Calu3 (cell line): Measurements from ENCODE around the gene MAPK8IP2. TPM values are rescaled to one million over a fixed set of nuclear protein-coding genes. Genes with fewer than 3 reads are reported as not detected.

Source experiments
- BruUV-seq: library from RNA; stranded (reverse); fragments of 400-500 nt; replicated peaks from 2 replicates; lab custom pipeline; 2021; lab: Mats Ljungman, UMichigan
- CTCF ChIA-PET: fragments of 300-600 bp; sonication (Branson Sonifier 250); formaldehyde crosslinking; loops from one replicate; lab custom pipeline; 2022; ENCODE audit warnings: antibody characterized with exemption; lab: Charles Lee
- DNase-seq: peaks from one replicate; pipeline ENCODE4 v3.0.0; 2022
- H3K27ac Mint-ChIP-seq: one replicate; pipeline ENCODE4 v1.8.0; 2022; ENCODE audit warnings: mixed read lengths; ENCODE audit not compliant: unreplicated experiment
- H3K27me3 Mint-ChIP-seq: one replicate; pipeline ENCODE4 v1.8.0; 2022; ENCODE audit warnings: mixed read lengths; ENCODE audit not compliant: unreplicated experiment
- H3K36me3 Mint-ChIP-seq: one replicate; pipeline ENCODE4 v1.8.0; 2022; ENCODE audit warnings: mild to moderate bottlenecking, moderate library complexity, mixed read lengths; ENCODE audit not compliant: insufficient read depth, unreplicated experiment
- H3K4me1 Mint-ChIP-seq: one replicate; pipeline ENCODE4 v1.8.0; 2022; ENCODE audit warnings: mild to moderate bottlenecking, low read depth, mixed read lengths; ENCODE audit not compliant: unreplicated experiment
- H3K4me3 Mint-ChIP-seq: one replicate; pipeline ENCODE4 v1.8.0; 2022; ENCODE audit warnings: mild to moderate bottlenecking, low read depth, moderate library complexity, mixed read lengths; ENCODE audit not compliant: unreplicated experiment
- H3K9me3 Mint-ChIP-seq: one replicate; pipeline ENCODE4 v1.8.0; 2022; ENCODE audit warnings: low read depth, mixed read lengths; ENCODE audit not compliant: unreplicated experiment
- CTCF ChIP-seq: fragments of 200-600 bp; IDR thresholded peaks from one replicate; pipeline ENCODE4 v1.8.0; 2022; ENCODE audit warnings: antibody characterized with exemption; ENCODE audit not compliant: unreplicated experiment
- intact Hi-C: fragments of 100-400 bp; cut with micrococcal nuclease; formaldehyde crosslinking; loops from one replicate; pipeline ENCODE4 v1.10.0; 2022; ENCODE audit not compliant: unreplicated experiment
- total RNA-seq: library from RNA; stranded (reverse); gene quantifications from 2 replicates; pipeline ENCODE4 v1.2.3, GENCODE V29; 2022

Gene MAPK8IP2
- total RNA-seq, 1 experiment from 2014 or later, result 2.9 TPM

- peak overlapping the region; percentile 34 for H3K27ac Mint-ChIP-seq
- no TSS peak for BruUV-seq
Measured at GRCh38 chr22:50576070-50576469, 24.5 kb upstream of the MAPK8IP2 start.

DNA sequence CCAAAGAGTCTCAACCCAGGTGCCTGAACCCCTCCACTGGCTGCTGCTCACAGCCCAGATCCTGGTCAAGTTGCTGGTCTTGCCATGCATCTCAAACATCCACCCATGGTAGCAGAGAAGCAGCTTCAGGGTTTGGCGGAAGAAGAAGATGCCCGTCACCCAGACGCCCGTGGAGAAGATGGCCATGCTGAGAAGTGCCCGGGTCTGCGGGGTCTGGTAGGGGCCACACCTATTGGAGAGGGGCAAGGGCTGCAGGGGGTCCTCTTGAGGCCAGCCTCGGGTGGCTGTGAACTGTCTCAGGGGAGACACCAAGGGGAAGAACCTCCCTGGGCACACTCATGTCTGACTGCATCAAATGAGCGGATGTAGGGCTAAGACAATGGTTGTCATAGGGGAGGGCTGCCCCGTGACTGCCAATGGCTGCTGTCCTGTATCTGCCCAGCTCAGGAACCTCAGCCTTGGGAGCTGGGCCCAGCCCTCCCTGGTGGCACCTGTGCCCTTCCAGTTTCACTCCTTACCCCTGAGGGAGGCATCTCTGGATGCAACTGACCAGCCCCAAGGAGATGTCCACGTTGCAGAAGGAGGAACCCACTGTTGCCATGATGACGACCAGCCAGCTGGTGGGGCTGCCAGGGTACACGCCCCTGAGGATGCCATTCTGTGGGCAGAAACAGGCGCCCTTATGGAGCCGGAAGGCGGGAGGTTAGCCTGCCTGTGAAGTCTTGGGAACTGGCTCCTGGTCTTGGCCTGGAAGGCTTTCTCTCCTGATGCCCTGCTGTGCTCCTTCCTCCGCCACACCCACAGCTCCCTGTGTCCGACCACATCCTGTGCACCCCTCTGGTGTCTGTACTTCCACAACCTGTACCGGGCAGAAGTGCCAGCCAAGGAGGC, 23.5 kb upstream of the MAPK8IP2 start:
- H3K9me3 Mint-ChIP-seq, result no peaks in the 10 kb centered on the region
- DNase-seq, result no peak
- no peak overlapping the region for H3K4me3 Mint-ChIP-seq
- H3K36me3 Mint-ChIP-seq, result peaks cover 73% of the 10 kb centered on the region
- H3K4me1 Mint-ChIP-seq, result no peaks in the 10 kb centered on the region
- intact Hi-C loops, result no loop called here
- no peak for TF ChIP-seq CTCF
- H3K27me3 Mint-ChIP-seq, result no peaks in the 10 kb centered on the region
- BruUV-seq, result no TSS peak
- H3K27ac Mint-ChIP-seq, result peak overlapping the region; percentile 34
- CTCF ChIA-PET, result interaction anchor here (0.6 kb wide), 1 partner anchor 12 kb away, joined by 3 read pairs; no protein-coding TSS in a partner anchor

More at GRCh38 chr22:50576070-50576469, 24.5 kb upstream of the MAPK8IP2 start:
- Mint-ChIP-seq H3K4me1 (no peaks in the 10 kb centered on the region), H3K36me3 (peaks cover 71% of the 10 kb centered on the region), H3K4me3 (no peak overlapping the region), H3K9me3 (no peaks in the 10 kb centered on the region), H3K27me3 (no peaks in the 10 kb centered on the region)
- no peak for TF ChIP-seq CTCF
- intact Hi-C loops, result no loop called here
- CTCF ChIA-PET, result no interaction called here
- peak; percentile 27 for DNase-seq

GRCh38 chr22:50577697-50577986, 23.0 kb upstream of the MAPK8IP2 start:
- H3K4me1 Mint-ChIP-seq, result no peaks in the 10 kb centered on the region
- intact Hi-C loops, result no loop called here
- H3K36me3 Mint-ChIP-seq, result peaks cover 74% of the 10 kb centered on the region
- peak overlapping the region; percentile 34 for H3K27ac Mint-ChIP-seq
- TF ChIP-seq CTCF, result no peak
- no peak overlapping the region for H3K4me3 Mint-ChIP-seq
- DNase-seq, result no peak
- CTCF ChIA-PET, result interaction anchor here (0.6 kb wide), 1 partner anchor 13 kb away, joined by 3 read pairs; no protein-coding TSS in a partner anchor
- BruUV-seq, result no TSS peak
- H3K27me3 Mint-ChIP-seq, result no peaks in the 10 kb centered on the region
- H3K9me3 Mint-ChIP-seq, result no peaks in the 10 kb centered on the region

GRCh38 chr22:50577987-50578775, 22.4 kb upstream of the MAPK8IP2 start, which contains the start of gene CPT1B:
Gene CPT1B, minus strand, starts transcription at chr22:50578427. Its CDS starts 512 bp downstream, at chr22:50577915.
- DNase-seq, result no peak
- no peaks in the 10 kb centered on the region for H3K4me1 Mint-ChIP-seq
- intact Hi-C loops, result no loop called here
- peaks cover 74% of the 10 kb centered on the region for H3K36me3 Mint-ChIP-seq
- no peak for TF ChIP-seq CTCF
- no peak within 1 kb of the TSS for H3K4me3 Mint-ChIP-seq
- CTCF ChIA-PET, result interaction anchor here (0.6 kb wide), 1 partner anchor 13 kb away, joined by 3 read pairs; no protein-coding TSS in a partner anchor
- H3K27me3 Mint-ChIP-seq, result no peaks in the 10 kb centered on the region
- H3K9me3 Mint-ChIP-seq, result no peaks in the 10 kb centered on the region
- H3K27ac Mint-ChIP-seq, result peak within 1 kb of the TSS; percentile 34
- no TSS peak for BruUV-seq
